OCI-LY7 (cell line): Measurements from ENCODE around the gene VIPAS39. TPM values are rescaled to one million over a fixed set of nuclear protein-coding genes. Genes with fewer than 3 reads are reported as not detected.
A peak's percentile ranks its signal among the peaks of the same experiment; 100 is the strongest.

Experiments used
- BruUV-seq: library from RNA; stranded (reverse); fragments of 400-500 nt; replicated peaks from 2 replicates; lab custom pipeline; 2021; lab: Mats Ljungman, UMichigan
- CTCF ChIA-PET: fragments of 300-600 bp; sonication (Branson Sonifier 250); formaldehyde crosslinking; loops from one replicate; lab custom pipeline; 2022; ENCODE audit warnings: antibody characterized with exemption; ENCODE audit not compliant: unreplicated experiment; lab: Charles Lee
- POLR2A ChIA-PET: fragments of 300-600 bp; sonication (Branson Sonifier 250); formaldehyde crosslinking; loops from one replicate; lab custom pipeline; 2022; ENCODE audit warnings: antibody characterized with exemption; lab: Charles Lee
- DNase-seq: peaks from one replicate; pipeline ENCODE4 v3.0.0-alpha.2; 2015; ENCODE audit warnings: low spot score
- H2AFZ ChIP-seq: fragments of 200-600 bp; sonication (generic), shearing (Covaris generic); 2 replicates; pipeline ENCODE4 v1.6.1; 2014; ENCODE audit warnings: mild to moderate bottlenecking, antibody characterized with exemption, low read length, moderate library complexity
- H3K27ac ChIP-seq: fragments of 200-600 bp; sonication (generic); 2 replicates; pipeline ENCODE4 v1.5.1; 2014; ENCODE audit warnings: mixed run types, low read depth, mild to moderate bottlenecking, moderate library complexity, low read length, inconsistent platforms; ENCODE audit not compliant: poor library complexity, severe bottlenecking
- H3K36me3 ChIP-seq: fragments of 200-600 bp; sonication (generic); 2 replicates; pipeline ENCODE4 v1.6.1; 2014; ENCODE audit warnings: mild to moderate bottlenecking, antibody characterized with exemption, low read length, moderate library complexity, mixed read lengths; ENCODE audit not compliant: insufficient read depth
- H3K4me1 ChIP-seq: fragments of 200-600 bp; sonication (generic); 2 replicates; pipeline ENCODE4 v1.5.1; 2014; ENCODE audit warnings: mild to moderate bottlenecking, low read length; ENCODE audit not compliant: insufficient read depth, poor library complexity, severe bottlenecking
- H3K4me2 ChIP-seq: fragments of 200-600 bp; sonication (generic); 2 replicates; pipeline ENCODE4 v1.6.1; 2014; ENCODE audit warnings: mild to moderate bottlenecking, low read length
- H3K4me3 ChIP-seq: fragments of 200-600 bp; sonication (generic); 2 replicates; pipeline ENCODE4 v1.5.1; 2014; ENCODE audit warnings: mild to moderate bottlenecking, low read depth, low read length; ENCODE audit not compliant: poor library complexity, severe bottlenecking
- H3K79me2 ChIP-seq: fragments of 200-600 bp; sonication (generic); 2 replicates; pipeline ENCODE4 v1.6.1; 2016; ENCODE audit warnings: low read depth, mild to moderate bottlenecking, low read length, moderate library complexity, mixed read lengths; ENCODE audit not compliant: insufficient read depth
- H3K9me2 ChIP-seq: fragments of 200-600 bp; sonication (generic); 2 replicates; pipeline ENCODE4 v1.6.1; 2016; ENCODE audit warnings: mild to moderate bottlenecking, low read length, mixed read lengths; ENCODE audit not compliant: insufficient read depth
- H3K9me3 ChIP-seq: fragments of 200-600 bp; sonication (generic); 2 replicates; pipeline ENCODE4 v1.6.1; 2014; ENCODE audit warnings: mild to moderate bottlenecking, mixed run types, low read length, mixed read lengths
- H4K20me1 ChIP-seq: fragments of 200-600 bp; sonication (generic); 2 replicates; pipeline ENCODE4 v1.6.1; 2014; ENCODE audit warnings: mild to moderate bottlenecking, antibody characterized with exemption, low read length, moderate library complexity, mixed read lengths; ENCODE audit not compliant: insufficient read depth
- EZH2phosphoT487 ChIP-seq: fragments of 200-600 bp; sonication (generic); IDR thresholded peaks from 2 replicates; pipeline ENCODE4 v1.6.1; 2018; ENCODE audit warnings: low read depth, borderline replicate concordance, mild to moderate bottlenecking, mixed run types, antibody characterized with exemption, low read length, moderate library complexity, mixed read lengths
- intact Hi-C: fragments of 100-400 bp; cut with micrococcal nuclease; formaldehyde crosslinking; loops from one replicate; pipeline ENCODE4 v1.10.0; 2022; ENCODE audit not compliant: unreplicated experiment
- total RNA-seq, 2 experiments: library from RNA; depleted of rRNA in 1 of 2; stranded (reverse); fragments of >200 nt in 1 of 2; shearing (Covaris generic) in 1 of 2; gene quantifications; 2 replicates each; pipeline ENCODE4 v1.2.3, GENCODE V29; 2014 to 2022
- TF ChIP-seq, protein P1 (sequence below): fragments of 200-600 bp; sonication (generic); conservative IDR thresholded peaks from 2 replicates; pipeline ENCODE4 v1.5.1; 2014; ENCODE audit warnings: mild to moderate bottlenecking, antibody characterized with exemption, low read length, moderate library complexity, mixed read lengths

Gene VIPAS39
- total RNA-seq, 2 experiments from 2014 or later = 13.3 to 20.4 TPM

DNA sequence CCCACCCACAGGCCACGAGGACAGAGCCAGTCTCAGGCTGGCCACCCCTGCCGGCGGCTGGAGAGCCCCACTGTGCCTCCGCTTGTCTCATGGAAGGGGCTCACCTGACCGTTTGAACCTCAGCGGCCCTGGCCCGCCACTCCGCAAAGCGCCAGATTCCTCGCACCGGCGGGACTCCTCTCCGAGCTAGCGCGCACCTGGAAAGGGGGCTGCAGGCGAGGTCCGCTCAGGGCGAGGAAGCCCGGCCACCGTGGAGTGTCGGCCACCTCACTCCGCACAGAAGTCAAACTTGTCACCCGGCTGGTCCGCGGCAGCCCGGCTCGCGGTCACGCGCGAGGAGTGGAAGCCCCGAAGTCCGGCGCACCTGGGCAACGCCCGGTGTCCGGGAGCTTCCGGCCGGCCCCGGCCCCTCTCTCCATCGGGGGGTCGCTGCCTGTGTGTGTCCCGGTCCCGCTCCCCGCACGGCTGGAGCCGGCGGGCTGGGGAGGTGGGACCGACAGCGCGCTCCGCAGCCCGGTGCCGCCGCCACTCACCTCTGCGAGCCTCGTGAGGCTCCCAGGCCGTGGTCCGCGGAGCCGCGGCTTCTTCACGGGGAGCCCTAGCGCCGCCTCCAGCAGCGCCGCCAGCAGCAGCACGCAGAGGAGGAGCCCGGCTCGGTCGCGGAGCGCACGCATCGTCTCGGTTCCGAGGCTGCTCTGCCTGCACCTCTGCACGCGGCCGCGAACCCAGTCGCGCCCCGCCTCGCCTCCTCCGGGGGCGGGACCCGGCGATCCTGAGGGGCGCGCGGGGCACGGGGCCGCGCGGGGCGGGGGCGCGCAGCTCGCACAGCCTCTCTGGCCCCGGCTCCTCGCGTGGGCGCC lies 40.9 kb upstream of the VIPAS39 start, which contains the start of gene ISM2:
Gene ISM2 (minus strand): TSS at position 697 of the 860 bp plus-strand sequence. CDS start 23 bp downstream, at position 674.
- H2AFZ ChIP-seq = no peak within 1 kb of the TSS
- no peaks in the 10 kb centered on the region for H3K79me2 ChIP-seq
- no peak within 1 kb of the TSS for H3K27ac ChIP-seq
- BruUV-seq = no TSS peak
- CTCF ChIA-PET = no interaction called here
- no peaks in the 10 kb centered on the region for H4K20me1 ChIP-seq
- POLR2A ChIA-PET = no interaction called here
- intact Hi-C loops = no loop called here
- peak within 1 kb of the TSS; percentile 54; the same call in 1 of the 2 replicates for H3K4me2 ChIP-seq
- H3K4me3 ChIP-seq = peak within 1 kb of the TSS; percentile 22
- no peaks in the 10 kb centered on the region for H3K36me3 ChIP-seq
- H3K4me1 ChIP-seq = peaks cover 15% of the 10 kb centered on the region
- H3K9me3 ChIP-seq = no peaks in the 10 kb centered on the region
- TF ChIP-seq, protein P1, sequence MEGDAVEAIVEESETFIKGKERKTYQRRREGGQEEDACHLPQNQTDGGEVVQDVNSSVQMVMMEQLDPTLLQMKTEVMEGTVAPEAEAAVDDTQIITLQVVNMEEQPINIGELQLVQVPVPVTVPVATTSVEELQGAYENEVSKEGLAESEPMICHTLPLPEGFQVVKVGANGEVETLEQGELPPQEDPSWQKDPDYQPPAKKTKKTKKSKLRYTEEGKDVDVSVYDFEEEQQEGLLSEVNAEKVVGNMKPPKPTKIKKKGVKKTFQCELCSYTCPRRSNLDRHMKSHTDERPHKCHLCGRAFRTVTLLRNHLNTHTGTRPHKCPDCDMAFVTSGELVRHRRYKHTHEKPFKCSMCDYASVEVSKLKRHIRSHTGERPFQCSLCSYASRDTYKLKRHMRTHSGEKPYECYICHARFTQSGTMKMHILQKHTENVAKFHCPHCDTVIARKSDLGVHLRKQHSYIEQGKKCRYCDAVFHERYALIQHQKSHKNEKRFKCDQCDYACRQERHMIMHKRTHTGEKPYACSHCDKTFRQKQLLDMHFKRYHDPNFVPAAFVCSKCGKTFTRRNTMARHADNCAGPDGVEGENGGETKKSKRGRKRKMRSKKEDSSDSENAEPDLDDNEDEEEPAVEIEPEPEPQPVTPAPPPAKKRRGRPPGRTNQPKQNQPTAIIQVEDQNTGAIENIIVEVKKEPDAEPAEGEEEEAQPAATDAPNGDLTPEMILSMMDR = no peak
- TF ChIP-seq EZH2phosphoT487 = no peak
- no peaks in the 10 kb centered on the region for H3K9me2 ChIP-seq
- no peak for DNase-seq

GRCh38 chr14:77495334-77495733 lies 37.9 kb upstream of the VIPAS39 start:
- Histone ChIP-seq H3K9me2 (no peaks in the 10 kb centered on the region), H3K9me3 (no peaks in the 10 kb centered on the region), H3K79me2 (no peaks in the 10 kb centered on the region), H3K27ac (no peak overlapping the region), H3K36me3 (no peaks in the 10 kb centered on the region), H3K4me1 (peaks cover 15% of the 10 kb centered on the region), H4K20me1 (no peaks in the 10 kb centered on the region), H2AFZ (no peak overlapping the region), H3K4me2 (no peak overlapping the region), H3K4me3 (no peak overlapping the region)
- intact Hi-C loops = no loop called here
- POLR2A ChIA-PET = interaction anchor here (0.6 kb wide), 1 partner anchor 474 kb away, joined by 3 read pairs; no protein-coding TSS in a partner anchor
- no peak for DNase-seq
- BruUV-seq = no TSS peak
- CTCF ChIA-PET = interaction anchor here (0.7 kb wide), 1 partner anchor 48 kb away, joined by 4 read pairs; no protein-coding TSS in a partner anchor
- TF ChIP-seq, protein P1 = no peak
- no peak for TF ChIP-seq EZH2phosphoT487

- no peaks in the 10 kb centered on the region for H3K36me3 ChIP-seq
- POLR2A ChIA-PET = no interaction called here
- CTCF ChIA-PET = no interaction called here
- no peaks in the 10 kb centered on the region for H3K79me2 ChIP-seq
- no peak overlapping the region for H3K4me3 ChIP-seq
- H3K4me2 ChIP-seq = no peak overlapping the region
- intact Hi-C loops = no loop called here
- no peak overlapping the region for H2AFZ ChIP-seq
- H4K20me1 ChIP-seq = no peaks in the 10 kb centered on the region
- H3K27ac ChIP-seq = no peak overlapping the region
- H3K9me2 ChIP-seq = no peaks in the 10 kb centered on the region
- H3K4me1 ChIP-seq = no peaks in the 10 kb centered on the region
- no peaks in the 10 kb centered on the region for H3K9me3 ChIP-seq
- no peak for DNase-seq
- no peak for TF ChIP-seq EZH2phosphoT487
- TF ChIP-seq, protein P1 = no peak
- no TSS peak for BruUV-seq
Measured at GRCh38 chr14:77491056-77491455, 33.7 kb upstream of the VIPAS39 start.
